ENCODE measurements around the gene IZUMO1R. TPM values are rescaled to one million over a fixed set of nuclear protein-coding genes. Genes with fewer than 3 reads are reported as not detected.

Gene IZUMO1R
- total and polyA plus RNA-seq, 2 donors (not counting 1 experiment from before 2014, with no cell fraction given), result not detected

DNA sequence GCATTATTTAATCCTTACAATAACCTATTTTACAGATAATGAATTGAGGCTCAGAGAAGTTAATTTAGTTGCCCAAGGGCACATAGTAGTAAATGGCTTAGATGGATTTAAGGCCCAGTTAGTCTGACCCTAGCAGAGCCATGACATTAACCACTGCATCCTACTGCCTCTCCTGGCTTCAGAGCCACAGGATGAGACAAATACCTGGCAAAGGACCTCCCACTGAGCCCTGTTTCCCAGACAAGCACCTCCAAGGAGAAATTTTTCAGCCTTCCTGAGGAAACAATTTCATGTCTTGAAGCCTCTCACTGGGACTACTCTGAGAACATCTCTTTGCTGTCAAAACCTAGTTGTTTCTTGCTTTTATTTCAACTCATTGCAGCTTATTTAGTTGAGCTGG is 28.4 kb downstream of the IZUMO1R start:
- intact Hi-C loops (cut with micrococcal nuclease), result no loop called here
- POLR2A ChIA-PET, result no interaction called here
- Histone ChIP-seq H3K9me3 (ENCODE audit: control extremely low read depth in 1 of 3, control insufficient read depth in 2 of 3, insufficient read depth in 1 of 3, low read length in 2 of 3) (peaks cover 0 to under 1% (median 0%) of the 10 kb centered on the region in 3 donors), H3K4me2 (replicated peaks; ENCODE audit: low read depth, low read length, poor library complexity, severe bottlenecking) (no peak overlapping the region), H3K4me3 (ENCODE audit: control extremely low read depth in 1 of 5, extremely low read depth in 1 of 5, insufficient read depth in 1 of 5, low read depth in 2 of 5, low read length in 4 of 5) (no peak overlapping the region), H3K9ac (ENCODE audit: low read length) (no peak overlapping the region), H3K27me3 (replicated peaks in 1 of 4; ENCODE audit: control extremely low read depth in 1 of 4, control insufficient read depth in 3 of 4, insufficient read depth in 4 of 4, low read length in 3 of 4) (no peaks in the 10 kb centered on the region), H3K79me2 (ENCODE audit: control insufficient read depth, insufficient read depth, low read length) (no peaks in the 10 kb centered on the region), H3K4me1 (ENCODE audit: control insufficient read depth in 2 of 2, insufficient read depth in 2 of 2, low read length in 2 of 2) (no peaks in the 10 kb centered on the region), H3K27ac (ENCODE audit: low read length in 2 of 2) (no peak overlapping the region), H4K20me1 (ENCODE audit: control insufficient read depth, insufficient read depth, low read length, poor library complexity, severe bottlenecking) (no peaks in the 10 kb centered on the region), H3K36me3 (replicated peaks in 1 of 2; ENCODE audit: control extremely low read depth in 1 of 2, control insufficient read depth in 1 of 2, extremely low read depth in 1 of 2, insufficient read depth in 2 of 2, low read length in 1 of 2) (no peaks in the 10 kb centered on the region), H2AFZ (ENCODE audit: insufficient read depth, low read depth, low read length, poor library complexity, severe bottlenecking) (no peak overlapping the region)
- ATAC-seq (ENCODE audit: low read depth), result no peak
- CTCF ChIA-PET, result no interaction called here
- H3K27ac Mint-ChIP-seq, result no peak overlapping the region
- TF ChIP-seq EZH2 (IDR thresholded peaks at IDR 0.05; ENCODE audit: borderline replicate concordance, insufficient read depth, low read depth, low read length, poor library complexity, severe bottlenecking), result no peak
- TF ChIP-seq, protein P1, sequence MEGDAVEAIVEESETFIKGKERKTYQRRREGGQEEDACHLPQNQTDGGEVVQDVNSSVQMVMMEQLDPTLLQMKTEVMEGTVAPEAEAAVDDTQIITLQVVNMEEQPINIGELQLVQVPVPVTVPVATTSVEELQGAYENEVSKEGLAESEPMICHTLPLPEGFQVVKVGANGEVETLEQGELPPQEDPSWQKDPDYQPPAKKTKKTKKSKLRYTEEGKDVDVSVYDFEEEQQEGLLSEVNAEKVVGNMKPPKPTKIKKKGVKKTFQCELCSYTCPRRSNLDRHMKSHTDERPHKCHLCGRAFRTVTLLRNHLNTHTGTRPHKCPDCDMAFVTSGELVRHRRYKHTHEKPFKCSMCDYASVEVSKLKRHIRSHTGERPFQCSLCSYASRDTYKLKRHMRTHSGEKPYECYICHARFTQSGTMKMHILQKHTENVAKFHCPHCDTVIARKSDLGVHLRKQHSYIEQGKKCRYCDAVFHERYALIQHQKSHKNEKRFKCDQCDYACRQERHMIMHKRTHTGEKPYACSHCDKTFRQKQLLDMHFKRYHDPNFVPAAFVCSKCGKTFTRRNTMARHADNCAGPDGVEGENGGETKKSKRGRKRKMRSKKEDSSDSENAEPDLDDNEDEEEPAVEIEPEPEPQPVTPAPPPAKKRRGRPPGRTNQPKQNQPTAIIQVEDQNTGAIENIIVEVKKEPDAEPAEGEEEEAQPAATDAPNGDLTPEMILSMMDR (IDR thresholded peaks at IDR 0.05), result no peak
- peaks cover 9% of the 10 kb centered on the region for H3K27me3 Mint-ChIP-seq
- no peaks in the 10 kb centered on the region for H3K9me3 Mint-ChIP-seq (ENCODE audit: insufficient read depth)
- no peaks in the 10 kb centered on the region for H3K4me1 Mint-ChIP-seq
- DNase-seq, result no peak
- no peak overlapping the region for H3K4me3 Mint-ChIP-seq

DNA sequence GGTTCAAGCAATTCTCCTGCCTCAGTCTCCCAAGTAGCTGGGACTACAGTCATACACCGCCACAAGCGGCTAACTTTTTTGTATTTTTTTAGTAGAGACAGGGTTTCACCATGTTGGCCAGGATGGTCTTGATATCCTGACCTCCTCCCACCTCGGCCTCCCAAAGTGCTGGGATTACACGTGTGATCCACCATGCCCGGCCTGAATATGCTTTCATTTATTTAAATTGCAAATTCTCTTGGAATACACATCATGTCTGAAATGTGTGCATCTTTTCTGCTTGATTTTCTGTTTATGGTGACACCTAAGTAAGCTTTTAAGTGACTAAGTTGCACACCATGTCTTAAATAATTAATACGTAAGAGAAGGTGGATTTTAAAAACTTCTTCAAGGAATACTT is 31.7 kb downstream of the IZUMO1R start:
- DNase-seq (no peak), ATAC-seq (ENCODE audit: low read depth) (no peak)
- no peak overlapping the region for H3K27ac ChIP-seq (ENCODE audit: low read length in 2 of 2)
- peaks cover 4% of the 10 kb centered on the region for H3K9me3 Mint-ChIP-seq (ENCODE audit: insufficient read depth)
- H3K4me1 Mint-ChIP-seq, result no peaks in the 10 kb centered on the region
- WGBS (ENCODE audit: insufficient coverage), result 100% methylated on average over 1 of the region's 6 CpGs
- POLR2A ChIA-PET, result no interaction called here
- H3K4me2 ChIP-seq (replicated peaks; ENCODE audit: low read depth, low read length, poor library complexity, severe bottlenecking), result no peak overlapping the region
- intact Hi-C loops (cut with micrococcal nuclease), result no loop called here
- H4K20me1 ChIP-seq (ENCODE audit: control insufficient read depth, insufficient read depth, low read length, poor library complexity, severe bottlenecking), result no peaks in the 10 kb centered on the region
- no peaks in the 10 kb centered on the region for H3K36me3 ChIP-seq (replicated peaks in 1 of 2; ENCODE audit: control extremely low read depth in 1 of 2, control insufficient read depth in 1 of 2, extremely low read depth in 1 of 2, insufficient read depth in 2 of 2, low read length in 1 of 2)
- no peak overlapping the region for H3K4me3 ChIP-seq (ENCODE audit: control extremely low read depth in 1 of 5, extremely low read depth in 1 of 5, insufficient read depth in 1 of 5, low read depth in 2 of 5, low read length in 4 of 5)
- peaks cover 6% of the 10 kb centered on the region for H3K27me3 Mint-ChIP-seq
- no peaks in the 10 kb centered on the region for H3K79me2 ChIP-seq (ENCODE audit: control insufficient read depth, insufficient read depth, low read length)
- H3K4me1 ChIP-seq (ENCODE audit: control insufficient read depth in 2 of 2, insufficient read depth in 2 of 2, low read length in 2 of 2), result no peaks in the 10 kb centered on the region
- no peak overlapping the region for H3K9ac ChIP-seq (ENCODE audit: low read length)
- H3K27ac Mint-ChIP-seq, result no peak overlapping the region
- peaks cover 0 to 1% (median 0%) of the 10 kb centered on the region in 3 donors for H3K9me3 ChIP-seq (ENCODE audit: control extremely low read depth in 1 of 3, control insufficient read depth in 2 of 3, insufficient read depth in 1 of 3, low read length in 2 of 3)
- H2AFZ ChIP-seq (ENCODE audit: insufficient read depth, low read depth, low read length, poor library complexity, severe bottlenecking), result no peak overlapping the region
- no peak overlapping the region for H3K4me3 Mint-ChIP-seq
- TF ChIP-seq EZH2 (IDR thresholded peaks at IDR 0.05; ENCODE audit: borderline replicate concordance, insufficient read depth, low read depth, low read length, poor library complexity, severe bottlenecking), result no peak
- TF ChIP-seq, protein P1 (IDR thresholded peaks at IDR 0.05), result no peak
- CTCF ChIA-PET, result no interaction called here
- H3K27me3 ChIP-seq (replicated peaks in 1 of 4; ENCODE audit: control extremely low read depth in 1 of 4, control insufficient read depth in 3 of 4, insufficient read depth in 4 of 4, low read length in 3 of 4), result no peaks in the 10 kb centered on the region

All from B cell (primary cell).